ENCODE results near the gene GYG2. TPM values are rescaled to one million over a fixed set of nuclear protein-coding genes. Genes with fewer than 3 reads are reported as not detected.

Gene GYG2
- total and polyA plus RNA-seq, 2 donors (not counting 3 experiments of a cell fraction or from before 2014, with no cell fraction given): 0.12 to 0.22 TPM

DNA sequence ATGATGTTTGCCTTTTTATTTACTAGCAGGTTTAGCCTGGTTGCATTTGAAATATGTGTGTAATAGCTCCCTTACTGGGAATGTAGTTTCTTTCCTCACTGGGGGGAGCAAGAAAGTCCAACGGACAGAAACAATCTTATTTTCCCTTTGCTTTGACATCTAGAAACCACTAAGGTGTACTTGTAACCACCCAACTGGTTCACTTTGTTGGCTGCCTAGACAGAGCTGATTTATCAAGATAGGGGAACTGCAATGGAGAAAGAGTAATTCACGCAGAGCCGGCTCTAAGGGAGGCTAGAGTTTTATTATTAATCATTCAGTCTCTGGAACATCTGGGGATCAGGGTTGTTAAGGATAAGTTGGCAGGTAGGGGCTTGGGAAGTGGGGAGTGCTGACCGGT lies 46.6 kb upstream of the GYG2 start:
- FAIRE-seq (no peak), DNase-seq (ENCODE audit: low read depth, low spot score) (no peak)
- no peaks in the 10 kb centered on the region for H3K9me1 ChIP-seq (replicated peaks; ENCODE audit: control insufficient read depth, extremely low read depth, insufficient read depth, low read length)
- peaks cover 2% of the 10 kb centered on the region in 2 experiments for H3K27me3 ChIP-seq (ENCODE audit: control insufficient read depth in 2 of 2, insufficient read depth in 2 of 2, low read length in 2 of 2)
- CTCF ChIA-PET: no interaction called here
- no peaks in the 10 kb centered on the region for H3K9me3 ChIP-seq (replicated peaks; ENCODE audit: control insufficient read depth, insufficient read depth, low read length)
- H3K4me3 ChIP-seq (replicated peaks in 1 of 3; ENCODE audit: insufficient read depth in 1 of 3, low read depth in 1 of 3, low read length in 3 of 3): no peak overlapping the region
- H3K36me3 ChIP-seq (ENCODE audit: control insufficient read depth in 2 of 2, extremely low read depth in 1 of 2, insufficient read depth in 2 of 2, low read length in 2 of 2): no peaks in the 10 kb centered on the region
- POLR2A ChIA-PET: no interaction called here
- TF ChIP-seq GATA2 (IDR thresholded peaks at IDR 0.05; ENCODE audit: insufficient read depth, insufficient read length, low read depth, low read length) (no peak), POLR2AphosphoS5 (IDR thresholded peaks at IDR 0.05; ENCODE audit: insufficient read depth, low read depth, low read length) (no peak), FOS (IDR thresholded peaks at IDR 0.05; ENCODE audit: borderline replicate concordance, insufficient read depth, low read length) (no peak), JUN (IDR thresholded peaks at IDR 0.05; ENCODE audit: borderline replicate concordance, insufficient read depth, insufficient read length, low read depth) (no peak), MYC (IDR thresholded peaks at IDR 0.05; ENCODE audit: low read depth, low read length) (no peak), EZH2 (IDR thresholded peaks at IDR 0.05; ENCODE audit: borderline replicate concordance, low read depth, low read length, severe bottlenecking) (no peak), POLR2A (IDR thresholded peaks at IDR 0.05; ENCODE audit: low read depth, low read length) (no peak)
- TF ChIP-seq, protein P1, sequence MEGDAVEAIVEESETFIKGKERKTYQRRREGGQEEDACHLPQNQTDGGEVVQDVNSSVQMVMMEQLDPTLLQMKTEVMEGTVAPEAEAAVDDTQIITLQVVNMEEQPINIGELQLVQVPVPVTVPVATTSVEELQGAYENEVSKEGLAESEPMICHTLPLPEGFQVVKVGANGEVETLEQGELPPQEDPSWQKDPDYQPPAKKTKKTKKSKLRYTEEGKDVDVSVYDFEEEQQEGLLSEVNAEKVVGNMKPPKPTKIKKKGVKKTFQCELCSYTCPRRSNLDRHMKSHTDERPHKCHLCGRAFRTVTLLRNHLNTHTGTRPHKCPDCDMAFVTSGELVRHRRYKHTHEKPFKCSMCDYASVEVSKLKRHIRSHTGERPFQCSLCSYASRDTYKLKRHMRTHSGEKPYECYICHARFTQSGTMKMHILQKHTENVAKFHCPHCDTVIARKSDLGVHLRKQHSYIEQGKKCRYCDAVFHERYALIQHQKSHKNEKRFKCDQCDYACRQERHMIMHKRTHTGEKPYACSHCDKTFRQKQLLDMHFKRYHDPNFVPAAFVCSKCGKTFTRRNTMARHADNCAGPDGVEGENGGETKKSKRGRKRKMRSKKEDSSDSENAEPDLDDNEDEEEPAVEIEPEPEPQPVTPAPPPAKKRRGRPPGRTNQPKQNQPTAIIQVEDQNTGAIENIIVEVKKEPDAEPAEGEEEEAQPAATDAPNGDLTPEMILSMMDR (IDR thresholded peaks at IDR 0.05; ENCODE audit: extremely low read depth in 1 of 2, insufficient read depth in 1 of 2, low read depth in 1 of 2, low read length in 2 of 2): no peak
- TF ChIP-seq, protein P2, sequence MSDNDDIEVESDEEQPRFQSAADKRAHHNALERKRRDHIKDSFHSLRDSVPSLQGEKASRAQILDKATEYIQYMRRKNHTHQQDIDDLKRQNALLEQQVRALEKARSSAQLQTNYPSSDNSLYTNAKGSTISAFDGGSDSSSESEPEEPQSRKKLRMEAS (IDR thresholded peaks at IDR 0.05; ENCODE audit: insufficient read depth, insufficient read length): no peak
- BruUV-seq (replicated peaks): no TSS peak
- H4K20me1 ChIP-seq (replicated peaks; ENCODE audit: control insufficient read depth, extremely low read depth, insufficient read depth, low read length): no peaks in the 10 kb centered on the region
- intact Hi-C loops (cut with micrococcal nuclease): no loop called here
- no peaks in the 10 kb centered on the region for H3K79me2 ChIP-seq (ENCODE audit: control insufficient read depth, insufficient read depth, low read length)
- no peak overlapping the region for H3K4me2 ChIP-seq (ENCODE audit: insufficient read depth, low read length)
- dilution Hi-C loops (cut with MboI; ENCODE audit: extremely low pct_ligation_motif_present, low sequenced_read_pairs): no loop called here
- no peak overlapping the region for H3K9ac ChIP-seq (replicated peaks; ENCODE audit: extremely low read depth, insufficient read depth, low read length)
- H3K4me1 ChIP-seq (ENCODE audit: control insufficient read depth, extremely low read depth, insufficient read depth, low read length): no peaks in the 10 kb centered on the region
- no peak overlapping the region for H2AFZ ChIP-seq (ENCODE audit: low read depth, low read length)
- no peak overlapping the region for H3K27ac ChIP-seq (ENCODE audit: insufficient read depth, low read depth, low read length)
